PC-9 (cell line): ENCODE measurements around the gene CPEB1.

Source experiments
- CTCF ChIP-seq: fragments of 200-600 bp; sonication (generic); conservative IDR thresholded peaks from 2 replicates; pipeline ENCODE4 v1.6.1; 2017; ENCODE audit warnings: mixed run types, antibody characterized with exemption, mild to moderate bottlenecking, moderate library complexity
- EZH2 ChIP-seq: fragments of 200-600 bp; sonication (generic); IDR thresholded peaks from 2 replicates; pipeline ENCODE4 v1.8.0; 2017; ENCODE audit warnings: antibody characterized with exemption, low read depth

DNA sequence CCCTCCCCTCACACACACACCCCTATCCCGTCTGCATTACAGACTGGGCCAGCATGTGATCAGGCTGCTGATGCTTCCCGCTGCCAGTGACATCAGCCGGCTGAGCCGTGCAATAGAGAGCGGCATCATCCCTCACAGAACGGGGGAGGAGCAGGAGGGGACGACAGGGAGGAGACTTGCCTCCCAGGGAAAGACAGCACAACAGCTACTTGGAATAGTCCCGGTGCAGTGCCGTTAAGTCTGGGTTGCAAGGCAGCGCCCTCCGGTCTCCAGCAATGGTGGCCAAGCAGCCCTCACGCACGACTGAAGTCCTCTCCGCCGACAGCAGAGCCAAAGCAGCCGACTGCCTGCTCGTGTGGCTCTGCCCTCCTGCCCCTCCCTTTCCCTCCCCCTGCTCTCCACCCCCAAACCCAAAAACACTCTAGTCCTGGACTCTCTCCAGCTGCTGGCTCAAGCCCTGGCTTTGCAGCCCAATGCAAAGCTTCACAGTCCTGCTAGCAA lies 75.4 kb downstream of the CPEB1 start:
- no peak for TF ChIP-seq CTCF
- no peak for TF ChIP-seq EZH2
